WTC11 (cell line): ENCODE measurements around the gene HIPK2.

ENCODE experiments used
- CREM ChIP-seq: sonication (generic); formaldehyde crosslinking; IDR thresholded peaks from 2 replicates; pipeline ENCODE4 v1.8.1; 2022; ENCODE audit warnings: mild to moderate bottlenecking, missing genetic modification reagents, moderate library complexity
- ESRRA ChIP-seq: sonication (generic); formaldehyde crosslinking; IDR thresholded peaks from 2 replicates; pipeline ENCODE4 v1.8.1; 2022; ENCODE audit warnings: mild to moderate bottlenecking, missing genetic modification reagents, borderline replicate concordance
- ETV6 ChIP-seq: sonication (generic); formaldehyde crosslinking; IDR thresholded peaks from 2 replicates; pipeline ENCODE4 v1.8.1; 2022; ENCODE audit warnings: mild to moderate bottlenecking, missing genetic modification reagents
- JAZF1 ChIP-seq: fragments of 250-450 bp; sonication (Bioruptor Pico); IDR thresholded peaks from 2 replicates; pipeline ENCODE4 v1.9.0; 2021; ENCODE audit warnings: moderate library complexity, mild to moderate bottlenecking, inconsistent platforms
- SP1 ChIP-seq: sonication (generic); formaldehyde crosslinking; conservative IDR thresholded peaks from 2 replicates; pipeline ENCODE4 v1.8.1; 2022; ENCODE audit warnings: missing genetic modification reagents
- ZNF263 ChIP-seq: sonication (generic); formaldehyde crosslinking; IDR thresholded peaks from 2 replicates; pipeline ENCODE4 v1.8.1; 2022; ENCODE audit warnings: low read depth, mild to moderate bottlenecking, moderate library complexity, missing genetic modification reagents
- TF ChIP-seq, protein P1 (sequence below): fragments of 200-600 bp; IDR thresholded peaks from 2 replicates; pipeline ENCODE4 v1.8.0; 2022; ENCODE audit warnings: antibody characterized with exemption
- TF ChIP-seq, protein P2 (sequence below): sonication (generic); formaldehyde crosslinking; IDR thresholded peaks from 2 replicates; pipeline ENCODE4 v1.8.1; 2022; ENCODE audit warnings: missing genetic modification reagents, borderline replicate concordance
- TF ChIP-seq, protein P3 (sequence below): sonication (generic); formaldehyde crosslinking; IDR thresholded peaks from 2 replicates; pipeline ENCODE4 v1.8.1; 2022; ENCODE audit warnings: mild to moderate bottlenecking, moderate library complexity, missing genetic modification reagents
- TF ChIP-seq, protein P4 (sequence below): sonication (generic); formaldehyde crosslinking; IDR thresholded peaks from 2 replicates; pipeline ENCODE4 v1.8.1; 2023; ENCODE audit warnings: mild to moderate bottlenecking, missing genetic modification reagents, moderate library complexity
- TF ChIP-seq, protein P5 (sequence below): sonication (generic); formaldehyde crosslinking; IDR thresholded peaks from 2 replicates; pipeline ENCODE4 v1.8.1; 2022; ENCODE audit warnings: low read depth, mild to moderate bottlenecking, moderate library complexity, missing genetic modification reagents, borderline replicate concordance
- TF ChIP-seq, protein P6 (sequence below): sonication (generic); formaldehyde crosslinking; IDR thresholded peaks from 2 replicates; pipeline ENCODE4 v1.8.0; 2022; ENCODE audit warnings: mild to moderate bottlenecking, missing genetic modification reagents
- TF ChIP-seq, protein P7 (sequence below): sonication (generic); formaldehyde crosslinking; IDR thresholded peaks from 2 replicates; pipeline ENCODE4 v1.8.0; 2022; ENCODE audit warnings: mild to moderate bottlenecking, missing genetic modification reagents

DNA sequence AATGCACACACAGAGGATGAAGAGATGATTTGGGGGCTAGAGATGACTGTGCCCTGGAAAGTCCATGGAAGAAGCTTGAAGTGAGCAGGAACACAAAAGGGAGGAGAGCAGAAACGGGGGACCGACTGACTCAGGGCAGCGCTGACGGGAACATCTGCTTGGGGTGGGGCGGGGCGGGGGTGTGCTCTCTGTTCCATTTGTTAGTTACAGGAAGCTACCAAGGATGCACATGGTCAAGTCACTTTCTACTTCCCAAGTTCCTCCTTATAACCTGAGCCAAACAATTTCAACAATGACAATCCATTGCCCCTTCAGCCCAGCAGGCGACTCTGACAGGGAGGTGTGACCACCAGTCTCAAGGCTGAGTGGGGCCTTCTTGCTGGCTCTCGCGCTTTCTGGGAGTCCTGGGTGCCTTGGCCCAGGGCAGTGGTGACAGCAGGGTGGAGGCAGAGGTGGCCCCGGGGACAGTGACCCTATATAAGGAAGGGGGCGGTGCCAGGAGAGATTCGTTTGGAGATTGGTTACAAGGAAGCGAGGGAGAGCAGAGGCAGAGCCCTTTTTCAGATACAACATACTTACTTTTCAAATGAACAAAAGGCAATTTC is 214.7 kb downstream of the HIPK2 start:
- TF ChIP-seq, protein P1, sequence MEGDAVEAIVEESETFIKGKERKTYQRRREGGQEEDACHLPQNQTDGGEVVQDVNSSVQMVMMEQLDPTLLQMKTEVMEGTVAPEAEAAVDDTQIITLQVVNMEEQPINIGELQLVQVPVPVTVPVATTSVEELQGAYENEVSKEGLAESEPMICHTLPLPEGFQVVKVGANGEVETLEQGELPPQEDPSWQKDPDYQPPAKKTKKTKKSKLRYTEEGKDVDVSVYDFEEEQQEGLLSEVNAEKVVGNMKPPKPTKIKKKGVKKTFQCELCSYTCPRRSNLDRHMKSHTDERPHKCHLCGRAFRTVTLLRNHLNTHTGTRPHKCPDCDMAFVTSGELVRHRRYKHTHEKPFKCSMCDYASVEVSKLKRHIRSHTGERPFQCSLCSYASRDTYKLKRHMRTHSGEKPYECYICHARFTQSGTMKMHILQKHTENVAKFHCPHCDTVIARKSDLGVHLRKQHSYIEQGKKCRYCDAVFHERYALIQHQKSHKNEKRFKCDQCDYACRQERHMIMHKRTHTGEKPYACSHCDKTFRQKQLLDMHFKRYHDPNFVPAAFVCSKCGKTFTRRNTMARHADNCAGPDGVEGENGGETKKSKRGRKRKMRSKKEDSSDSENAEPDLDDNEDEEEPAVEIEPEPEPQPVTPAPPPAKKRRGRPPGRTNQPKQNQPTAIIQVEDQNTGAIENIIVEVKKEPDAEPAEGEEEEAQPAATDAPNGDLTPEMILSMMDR = no peak
- TF ChIP-seq ESRRA (CRISPR knock-in tag) (no peak), CREM (CRISPR knock-in tag) (no peak), ETV6 (no peak), SP1 (CRISPR knock-in tag) (no peak), ZNF263 (CRISPR knock-in tag) (no peak), JAZF1 (no peak)
- TF ChIP-seq, protein P2, sequence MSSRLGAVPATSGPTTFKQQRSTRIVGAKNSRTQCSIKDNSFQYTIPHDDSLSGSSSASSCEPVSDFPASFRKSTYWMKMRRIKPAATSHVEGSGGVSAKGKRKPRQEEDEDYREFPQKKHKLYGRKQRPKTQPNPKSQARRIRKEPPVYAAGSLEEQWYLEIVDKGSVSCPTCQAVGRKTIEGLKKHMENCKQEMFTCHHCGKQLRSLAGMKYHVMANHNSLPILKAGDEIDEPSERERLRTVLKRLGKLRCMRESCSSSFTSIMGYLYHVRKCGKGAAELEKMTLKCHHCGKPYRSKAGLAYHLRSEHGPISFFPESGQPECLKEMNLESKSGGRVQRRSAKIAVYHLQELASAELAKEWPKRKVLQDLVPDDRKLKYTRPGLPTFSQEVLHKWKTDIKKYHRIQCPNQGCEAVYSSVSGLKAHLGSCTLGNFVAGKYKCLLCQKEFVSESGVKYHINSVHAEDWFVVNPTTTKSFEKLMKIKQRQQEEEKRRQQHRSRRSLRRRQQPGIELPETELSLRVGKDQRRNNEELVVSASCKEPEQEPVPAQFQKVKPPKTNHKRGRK = no peak
- TF ChIP-seq, protein P3, sequence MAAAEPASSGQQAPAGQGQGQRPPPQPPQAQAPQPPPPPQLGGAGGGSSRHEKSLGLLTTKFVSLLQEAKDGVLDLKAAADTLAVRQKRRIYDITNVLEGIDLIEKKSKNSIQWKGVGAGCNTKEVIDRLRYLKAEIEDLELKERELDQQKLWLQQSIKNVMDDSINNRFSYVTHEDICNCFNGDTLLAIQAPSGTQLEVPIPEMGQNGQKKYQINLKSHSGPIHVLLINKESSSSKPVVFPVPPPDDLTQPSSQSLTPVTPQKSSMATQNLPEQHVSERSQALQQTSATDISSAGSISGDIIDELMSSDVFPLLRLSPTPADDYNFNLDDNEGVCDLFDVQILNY (CRISPR knock-in tag) = no peak
- TF ChIP-seq, protein P4, sequence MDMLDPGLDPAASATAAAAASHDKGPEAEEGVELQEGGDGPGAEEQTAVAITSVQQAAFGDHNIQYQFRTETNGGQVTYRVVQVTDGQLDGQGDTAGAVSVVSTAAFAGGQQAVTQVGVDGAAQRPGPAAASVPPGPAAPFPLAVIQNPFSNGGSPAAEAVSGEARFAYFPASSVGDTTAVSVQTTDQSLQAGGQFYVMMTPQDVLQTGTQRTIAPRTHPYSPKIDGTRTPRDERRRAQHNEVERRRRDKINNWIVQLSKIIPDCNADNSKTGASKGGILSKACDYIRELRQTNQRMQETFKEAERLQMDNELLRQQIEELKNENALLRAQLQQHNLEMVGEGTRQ (CRISPR knock-in tag) = no peak
- TF ChIP-seq, protein P5, sequence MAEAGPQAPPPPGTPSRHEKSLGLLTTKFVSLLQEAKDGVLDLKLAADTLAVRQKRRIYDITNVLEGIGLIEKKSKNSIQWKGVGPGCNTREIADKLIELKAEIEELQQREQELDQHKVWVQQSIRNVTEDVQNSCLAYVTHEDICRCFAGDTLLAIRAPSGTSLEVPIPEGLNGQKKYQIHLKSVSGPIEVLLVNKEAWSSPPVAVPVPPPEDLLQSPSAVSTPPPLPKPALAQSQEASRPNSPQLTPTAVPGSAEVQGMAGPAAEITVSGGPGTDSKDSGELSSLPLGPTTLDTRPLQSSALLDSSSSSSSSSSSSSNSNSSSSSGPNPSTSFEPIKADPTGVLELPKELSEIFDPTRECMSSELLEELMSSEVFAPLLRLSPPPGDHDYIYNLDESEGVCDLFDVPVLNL (CRISPR knock-in tag) = no peak
- TF ChIP-seq, protein P6, sequence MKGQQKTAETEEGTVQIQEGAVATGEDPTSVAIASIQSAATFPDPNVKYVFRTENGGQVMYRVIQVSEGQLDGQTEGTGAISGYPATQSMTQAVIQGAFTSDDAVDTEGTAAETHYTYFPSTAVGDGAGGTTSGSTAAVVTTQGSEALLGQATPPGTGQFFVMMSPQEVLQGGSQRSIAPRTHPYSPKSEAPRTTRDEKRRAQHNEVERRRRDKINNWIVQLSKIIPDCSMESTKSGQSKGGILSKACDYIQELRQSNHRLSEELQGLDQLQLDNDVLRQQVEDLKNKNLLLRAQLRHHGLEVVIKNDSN = no peak
- TF ChIP-seq, protein P7, sequence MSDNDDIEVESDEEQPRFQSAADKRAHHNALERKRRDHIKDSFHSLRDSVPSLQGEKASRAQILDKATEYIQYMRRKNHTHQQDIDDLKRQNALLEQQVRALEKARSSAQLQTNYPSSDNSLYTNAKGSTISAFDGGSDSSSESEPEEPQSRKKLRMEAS (CRISPR knock-in tag) = no peak
